Activated CD8-positive, alpha-beta T cell treated with anti-CD3 and anti-CD28 coated beads for 36 hours (primary cell): ENCODE measurements around the gene TMC5. TPM values are rescaled to one million over a fixed set of nuclear protein-coding genes. Genes with fewer than 3 reads are reported as not detected.

Experiments
- ATAC-seq: fragments of 200-7000 bp; cut with Tn5 transposase; one replicate; pipeline ENCODE4 v1.10.0; 2021; ENCODE audit warnings: mild to moderate bottlenecking, moderate library complexity
- CTCF ChIA-PET: fragments of 350-600 bp; sonication (Branson Sonifier 250); formaldehyde crosslinking; loops from one replicate; lab custom pipeline; 2021; ENCODE audit warnings: antibody characterized with exemption; lab: Charles Lee
- POLR2A ChIA-PET: fragments of 350-600 bp; sonication (Branson Sonifier 250); formaldehyde crosslinking; loops from one replicate; lab custom pipeline; 2021; ENCODE audit warnings: antibody characterized with exemption; lab: Charles Lee
- DNase-seq: peaks from one replicate; pipeline ENCODE4 v3.0.0-alpha.2; 2020
- H3K27ac Mint-ChIP-seq: one replicate; pipeline ENCODE4 v1.8.0; 2021; ENCODE audit warnings: mild to moderate bottlenecking, mixed read lengths
- H3K27me3 Mint-ChIP-seq: one replicate; pipeline ENCODE4 v1.8.0; 2021; ENCODE audit warnings: mixed read lengths
- H3K36me3 Mint-ChIP-seq: one replicate; pipeline ENCODE4 v1.8.0; 2021; ENCODE audit warnings: low read depth, mixed read lengths
- H3K4me1 Mint-ChIP-seq: one replicate; pipeline ENCODE4 v1.8.0; 2021; ENCODE audit warnings: low read depth, mixed read lengths
- H3K4me3 Mint-ChIP-seq: one replicate; pipeline ENCODE4 v1.8.0; 2021; ENCODE audit warnings: mild to moderate bottlenecking, moderate library complexity, mixed read lengths
- H3K9me3 Mint-ChIP-seq: one replicate; pipeline ENCODE4 v1.8.0; 2021; ENCODE audit warnings: mixed read lengths
- intact Hi-C: fragments of 100-400 bp; cut with micrococcal nuclease; formaldehyde crosslinking; loops from one replicate; pipeline ENCODE4 v1.10.0; 2022
- total RNA-seq, 2 experiments: library from RNA; stranded (reverse); gene quantifications; one replicate each; pipeline ENCODE4 v1.2.3, GENCODE V29; 2021
- TF ChIP-seq, protein P1 (sequence below): fragments of 200-600 bp; IDR thresholded peaks from one replicate; pipeline ENCODE4 v1.8.0; 2022; ENCODE audit warnings: antibody characterized with exemption, mild to moderate bottlenecking

The TMC5 gene
- total RNA-seq, 2 experiments from 2014 or later = not detected

DNA sequence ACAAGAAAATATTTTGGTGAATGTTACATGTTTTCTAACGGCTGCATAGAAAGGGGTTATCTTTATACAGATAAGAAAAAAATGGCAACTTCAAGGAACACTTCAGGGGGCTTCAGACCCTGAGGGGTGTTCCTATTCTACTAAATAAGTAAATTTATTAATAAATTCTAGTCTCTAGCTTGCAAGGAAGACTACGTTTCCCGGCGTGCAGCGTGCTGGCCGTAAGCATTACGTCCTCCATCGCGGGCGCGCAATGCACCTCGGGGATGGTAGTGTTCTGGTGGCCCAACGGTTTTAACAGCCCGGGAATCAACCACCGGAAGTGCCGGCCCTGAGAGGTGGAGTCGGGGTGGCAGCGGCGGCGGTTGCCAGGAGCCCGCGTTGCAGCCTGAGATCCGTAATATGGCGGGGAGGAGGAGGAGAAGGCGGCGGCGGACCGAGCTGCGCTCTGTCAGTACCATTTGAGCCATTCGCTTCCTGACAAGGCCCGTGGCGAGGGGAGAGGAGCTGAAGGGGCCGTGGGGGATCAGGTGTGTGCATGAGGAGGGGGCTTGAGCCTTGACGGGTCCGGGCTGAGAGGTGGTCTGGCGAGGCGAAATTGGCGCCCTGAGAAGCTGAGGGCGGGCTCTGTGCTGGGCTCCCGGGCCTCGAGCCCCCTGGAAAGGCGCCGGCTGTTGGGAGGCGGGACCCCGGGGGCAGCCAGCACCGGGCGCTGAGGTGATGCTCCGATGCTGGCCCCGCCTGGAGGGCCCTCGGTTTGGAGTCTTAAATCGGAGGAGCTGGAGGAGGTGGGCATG, 106.1 kb downstream of the TMC5 start, which contains the start of gene CCP110:
Gene CCP110, plus strand, starts transcription at position 384 of the 797 bp plus-strand sequence. CDS start 3,940 bp downstream, outside the sequence.
- H3K27ac Mint-ChIP-seq = peak within 1 kb of the TSS; percentile 92
- H3K27me3 Mint-ChIP-seq = no peaks in the 10 kb centered on the region
- DNase-seq = peak; percentile 98
- peaks cover 26% of the 10 kb centered on the region for H3K4me1 Mint-ChIP-seq
- H3K4me3 Mint-ChIP-seq = peak within 1 kb of the TSS; percentile 97
- TF ChIP-seq, protein P1, sequence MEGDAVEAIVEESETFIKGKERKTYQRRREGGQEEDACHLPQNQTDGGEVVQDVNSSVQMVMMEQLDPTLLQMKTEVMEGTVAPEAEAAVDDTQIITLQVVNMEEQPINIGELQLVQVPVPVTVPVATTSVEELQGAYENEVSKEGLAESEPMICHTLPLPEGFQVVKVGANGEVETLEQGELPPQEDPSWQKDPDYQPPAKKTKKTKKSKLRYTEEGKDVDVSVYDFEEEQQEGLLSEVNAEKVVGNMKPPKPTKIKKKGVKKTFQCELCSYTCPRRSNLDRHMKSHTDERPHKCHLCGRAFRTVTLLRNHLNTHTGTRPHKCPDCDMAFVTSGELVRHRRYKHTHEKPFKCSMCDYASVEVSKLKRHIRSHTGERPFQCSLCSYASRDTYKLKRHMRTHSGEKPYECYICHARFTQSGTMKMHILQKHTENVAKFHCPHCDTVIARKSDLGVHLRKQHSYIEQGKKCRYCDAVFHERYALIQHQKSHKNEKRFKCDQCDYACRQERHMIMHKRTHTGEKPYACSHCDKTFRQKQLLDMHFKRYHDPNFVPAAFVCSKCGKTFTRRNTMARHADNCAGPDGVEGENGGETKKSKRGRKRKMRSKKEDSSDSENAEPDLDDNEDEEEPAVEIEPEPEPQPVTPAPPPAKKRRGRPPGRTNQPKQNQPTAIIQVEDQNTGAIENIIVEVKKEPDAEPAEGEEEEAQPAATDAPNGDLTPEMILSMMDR = no peak
- peak; percentile 87 for ATAC-seq
- H3K36me3 Mint-ChIP-seq = peaks cover 4% of the 10 kb centered on the region
- no peaks in the 10 kb centered on the region for H3K9me3 Mint-ChIP-seq
- POLR2A ChIA-PET = interaction anchor here (0.6 to 2.6 kb wide), 7 partner anchors 9 to 405 kb away, joined by 3 to 21 read pairs (median 4); partner anchors contain the start of gene VPS35L
- intact Hi-C loops = no loop called here
- CTCF ChIA-PET = interaction anchor here (1.2 to 2.6 kb wide), 6 partner anchors 14 to 384 kb away, joined by 3 to 23 read pairs (median 4); partner anchors contain the start of gene VPS35L

DNA sequence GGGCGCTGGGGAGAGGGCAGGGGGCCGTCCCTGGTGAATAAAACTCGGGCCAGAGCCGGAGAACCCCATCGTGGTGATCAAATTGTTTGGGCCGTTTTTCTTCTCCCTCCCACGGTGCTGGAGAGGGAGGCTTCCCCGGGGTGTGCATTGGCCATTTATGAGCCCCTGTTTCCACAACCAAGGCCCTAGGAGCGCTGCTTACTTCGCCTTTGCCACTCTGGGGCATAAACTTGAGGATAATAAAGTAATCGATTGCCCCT, 106.6 kb downstream of the TMC5 start:
- H3K4me3 Mint-ChIP-seq = peak overlapping the region; percentile 97
- no peak for ATAC-seq

DNA sequence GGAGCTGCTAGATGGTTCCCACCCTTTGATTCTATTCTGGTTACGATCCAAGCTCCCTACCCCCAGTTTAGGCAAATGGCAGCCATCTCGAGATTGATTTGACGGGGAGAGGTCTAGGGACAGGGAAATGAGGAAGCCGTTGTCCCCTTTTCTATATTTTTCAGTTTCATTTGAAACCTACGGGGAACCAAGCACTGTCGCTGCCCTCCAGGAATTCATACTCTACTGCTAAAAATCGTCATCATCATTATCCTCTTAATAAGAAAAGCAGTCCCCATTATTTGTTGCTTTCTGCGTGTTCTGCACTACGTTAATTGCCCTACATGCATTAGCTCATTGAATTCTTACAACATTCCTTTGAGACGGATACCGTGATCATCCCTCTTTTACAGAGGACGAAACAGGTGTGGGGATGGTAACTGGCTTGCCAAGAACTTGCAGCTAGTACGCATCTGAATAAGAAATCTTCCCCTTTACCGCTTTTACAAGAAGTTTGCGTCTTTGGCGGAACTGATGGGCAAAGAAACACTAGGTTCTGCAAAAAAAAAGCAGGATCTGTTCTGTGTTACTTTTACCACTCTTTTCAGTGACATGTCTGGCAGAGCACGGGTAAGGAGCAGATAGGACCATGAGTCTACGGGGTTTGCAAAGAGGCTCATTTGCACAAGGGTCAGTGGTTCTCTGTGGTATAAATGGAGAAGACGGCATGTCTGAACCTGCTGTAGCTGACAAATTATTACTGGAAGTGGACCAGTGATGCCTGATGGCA, 107.1 kb downstream of the TMC5 start:
- DNase-seq (no peak), ATAC-seq (no peak)
- peaks cover 25% of the 10 kb centered on the region for H3K4me1 Mint-ChIP-seq
- H3K9me3 Mint-ChIP-seq = no peaks in the 10 kb centered on the region
- POLR2A ChIA-PET = interaction anchor here (0.6 to 2.6 kb wide), 7 partner anchors 8 to 406 kb away, joined by 3 to 21 read pairs (median 4); partner anchors contain the start of gene VPS35L
- intact Hi-C loops = no loop called here
- CTCF ChIA-PET = interaction anchor here (1.2 to 2.6 kb wide), 6 partner anchors 13 to 382 kb away, joined by 3 to 23 read pairs (median 4); partner anchors contain the start of gene VPS35L
- peak overlapping the region; percentile 75 for H3K27ac Mint-ChIP-seq
- peak overlapping the region; percentile 97 for H3K4me3 Mint-ChIP-seq
- TF ChIP-seq, protein P1 = no peak
- H3K27me3 Mint-ChIP-seq = no peaks in the 10 kb centered on the region
- peaks cover 9% of the 10 kb centered on the region for H3K36me3 Mint-ChIP-seq

More for the DNA sequence above, 106.6 kb downstream of the TMC5 start:
- TF ChIP-seq, protein P1 = no peak
- CTCF ChIA-PET = interaction anchor here (1.2 to 2.6 kb wide), 6 partner anchors 14 to 383 kb away, joined by 3 to 23 read pairs (median 4); partner anchors contain the start of gene VPS35L
- H3K27ac Mint-ChIP-seq = peak overlapping the region; percentile 75
- intact Hi-C loops = no loop called here
- H3K27me3 Mint-ChIP-seq = no peaks in the 10 kb centered on the region
- POLR2A ChIA-PET = interaction anchor here (0.6 to 2.6 kb wide), 8 partner anchors 8 to 405 kb away, joined by 3 to 21 read pairs (median 4); partner anchors contain the start of gene VPS35L
- no peaks in the 10 kb centered on the region for H3K9me3 Mint-ChIP-seq
- H3K36me3 Mint-ChIP-seq = peaks cover 7% of the 10 kb centered on the region
- DNase-seq = no peak
- H3K4me1 Mint-ChIP-seq = peaks cover 25% of the 10 kb centered on the region

- CTCF ChIA-PET = interaction anchor here (1.2 to 2.6 kb wide), 4 partner anchors 13 to 361 kb away, joined by 4 to 23 read pairs (median 4); partner anchors contain the start of gene VPS35L
These were observed 107.7 kb downstream of the TMC5 start for GRCh38 chr16:19525385-19525723.

More at GRCh38 chr16:19525385-19525723, 107.7 kb downstream of the TMC5 start:
- H3K9me3 Mint-ChIP-seq = no peaks in the 10 kb centered on the region
- intact Hi-C loops = no loop called here
- TF ChIP-seq, protein P1 = no peak
- no peak overlapping the region for H3K27ac Mint-ChIP-seq
- peaks cover 22% of the 10 kb centered on the region for H3K4me1 Mint-ChIP-seq
- DNase-seq (no peak), ATAC-seq (no peak)
- peaks cover 9% of the 10 kb centered on the region for H3K36me3 Mint-ChIP-seq
- POLR2A ChIA-PET = interaction anchor here (1.1 to 2.6 kb wide), 3 partner anchors 11 to 30 kb away, joined by 3 to 21 read pairs (median 4); partner anchors contain the start of gene VPS35L
- peak overlapping the region; percentile 97 for H3K4me3 Mint-ChIP-seq
- H3K27me3 Mint-ChIP-seq = no peaks in the 10 kb centered on the region
